HG03432 (cell line): ENCODE measurements around the gene TEX50.
A peak's percentile ranks its signal among the peaks of the same experiment; 100 is the strongest.
"Not testable (repeated sequence)": the region's sequence is repeated elsewhere in the genome, so short reads cannot be mapped to it uniquely, and the experiment has no call there.

Experiments used
- ATAC-seq: cut with Tn5 transposase; IDR thresholded peaks from one replicate; pipeline ENCODE4 v1.9.1; 2021; ENCODE audit warnings: mild to moderate bottlenecking, moderate library complexity; ENCODE audit not compliant: unreplicated experiment

TEX50 gene

DNA sequence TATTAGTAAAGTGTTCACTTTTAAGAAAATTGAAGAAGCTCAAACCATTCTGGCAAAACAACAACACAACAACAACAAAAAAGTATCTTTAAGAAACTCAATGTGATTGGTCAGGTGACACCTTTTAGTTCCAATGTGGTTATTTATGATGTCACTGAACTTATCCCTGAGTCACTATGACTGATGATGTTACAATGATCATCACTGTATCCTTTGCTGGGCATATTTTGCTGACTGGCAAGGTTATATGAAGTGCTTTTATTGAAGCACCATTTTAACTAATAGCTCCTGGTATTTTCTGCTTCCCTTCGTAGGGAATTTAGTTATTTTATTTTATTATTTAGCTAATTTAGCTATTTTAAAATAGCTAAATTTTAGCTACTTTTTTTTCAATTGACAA lies at the start of gene TEX50:
TSS of gene TEX50 (plus strand) at position 223 of the 400 bp plus-strand sequence. CDS start 184 bp downstream, outside the sequence.
- no peak for ATAC-seq

- no peak for ATAC-seq
These were observed 44.6 kb upstream of the TEX50 start for GRCh38 chr1:173590557-173590956.

- not testable (repeated sequence) for ATAC-seq
These were observed 44.0 kb upstream of the TEX50 start for GRCh38 chr1:173591138-173591537.

DNA sequence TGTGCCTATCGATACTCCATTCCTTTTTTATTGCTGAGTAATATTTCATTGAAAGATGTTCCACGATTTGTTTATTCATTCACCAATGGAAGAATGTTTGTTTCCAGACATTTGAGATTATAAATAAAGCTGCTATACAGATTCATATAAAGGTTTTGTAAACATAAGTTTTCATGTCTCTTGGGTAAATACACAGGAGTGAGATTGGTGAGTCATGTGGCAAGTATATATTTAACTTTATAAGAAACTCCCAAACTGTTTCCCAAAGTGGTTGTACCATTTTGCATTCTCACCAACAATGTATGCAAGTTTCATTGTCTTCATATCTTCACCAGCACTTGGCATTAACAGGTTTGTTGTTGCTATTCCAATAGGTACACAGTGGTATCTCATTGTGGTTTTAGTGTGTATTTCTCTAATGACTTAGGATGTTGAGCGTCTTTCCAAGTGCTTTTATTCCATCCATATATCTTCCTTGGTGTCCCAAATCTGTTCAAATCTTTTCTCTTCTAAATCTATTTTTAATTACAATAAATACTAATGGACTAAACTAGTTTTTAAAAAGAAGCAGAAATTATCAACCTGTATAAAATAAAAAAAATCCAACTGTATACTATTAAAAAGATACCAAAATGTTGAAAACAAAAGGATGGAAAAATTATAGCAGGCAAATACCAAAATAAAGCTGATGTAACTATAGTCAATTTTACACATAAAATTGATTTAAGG lies 38.9 kb upstream of the TEX50 start:
- no peak for ATAC-seq

- peak; percentile 60 for ATAC-seq
These were observed 33.5 kb upstream of the TEX50 start for GRCh38 chr1:173601588-173601987.

- no peak for ATAC-seq
These were observed 32.0 kb upstream of the TEX50 start, which contains the start of gene SLC9C2 for GRCh38 chr1:173603056-173603591. Gene SLC9C2, minus strand, starts transcription at chr1:173603072. Its CDS starts 1,296 bp downstream, at chr1:173601776.

GRCh38 chr1:173608503-173609216 lies 26.5 kb upstream of the TEX50 start:
- no peak for ATAC-seq

- ATAC-seq, result not testable (repeated sequence)
These were observed 22.1 kb upstream of the TEX50 start for GRCh38 chr1:173613086-173613485.

GRCh38 chr1:173616859-173617258 lies 18.3 kb upstream of the TEX50 start:
- no peak for ATAC-seq

DNA sequence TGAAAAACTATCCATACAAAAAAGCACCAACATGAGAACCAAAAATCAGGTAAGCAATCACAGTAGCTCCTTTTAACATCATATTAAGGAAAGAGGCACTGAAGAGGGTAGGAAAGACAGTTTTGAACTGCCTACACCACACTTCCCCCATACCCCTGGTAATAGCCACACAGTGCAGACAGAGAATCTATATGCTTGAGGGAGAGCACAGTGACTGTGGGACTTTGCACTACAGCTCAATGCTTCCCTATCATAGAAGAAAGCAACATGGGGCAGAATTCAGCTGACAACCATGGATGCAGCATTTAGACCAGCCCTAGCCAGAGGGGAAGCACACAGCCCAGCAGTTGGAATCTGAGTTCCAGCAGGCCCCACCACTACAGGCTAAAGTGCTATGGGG lies 7.9 kb upstream of the TEX50 start:
- no peak for ATAC-seq

DNA sequence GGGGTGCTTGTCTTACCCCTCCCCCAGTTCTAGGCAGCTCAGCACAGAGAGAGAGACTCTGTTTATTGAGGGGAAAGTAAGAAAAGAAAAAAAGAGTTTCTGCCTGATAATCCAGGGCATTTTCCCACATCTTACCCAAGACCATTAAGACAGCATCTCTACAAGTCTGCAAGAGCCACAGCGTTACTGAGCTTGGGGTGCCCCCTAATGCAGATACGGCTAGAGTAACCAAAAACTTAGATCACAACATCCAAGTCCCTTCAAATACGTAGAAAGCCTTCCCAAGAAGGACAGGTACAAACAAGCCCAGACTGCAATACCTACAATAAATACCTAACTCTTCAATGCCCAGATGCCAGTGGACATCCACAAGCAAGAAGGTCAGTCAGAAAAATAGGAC lies 6.2 kb upstream of the TEX50 start:
- ATAC-seq, result no peak

DNA sequence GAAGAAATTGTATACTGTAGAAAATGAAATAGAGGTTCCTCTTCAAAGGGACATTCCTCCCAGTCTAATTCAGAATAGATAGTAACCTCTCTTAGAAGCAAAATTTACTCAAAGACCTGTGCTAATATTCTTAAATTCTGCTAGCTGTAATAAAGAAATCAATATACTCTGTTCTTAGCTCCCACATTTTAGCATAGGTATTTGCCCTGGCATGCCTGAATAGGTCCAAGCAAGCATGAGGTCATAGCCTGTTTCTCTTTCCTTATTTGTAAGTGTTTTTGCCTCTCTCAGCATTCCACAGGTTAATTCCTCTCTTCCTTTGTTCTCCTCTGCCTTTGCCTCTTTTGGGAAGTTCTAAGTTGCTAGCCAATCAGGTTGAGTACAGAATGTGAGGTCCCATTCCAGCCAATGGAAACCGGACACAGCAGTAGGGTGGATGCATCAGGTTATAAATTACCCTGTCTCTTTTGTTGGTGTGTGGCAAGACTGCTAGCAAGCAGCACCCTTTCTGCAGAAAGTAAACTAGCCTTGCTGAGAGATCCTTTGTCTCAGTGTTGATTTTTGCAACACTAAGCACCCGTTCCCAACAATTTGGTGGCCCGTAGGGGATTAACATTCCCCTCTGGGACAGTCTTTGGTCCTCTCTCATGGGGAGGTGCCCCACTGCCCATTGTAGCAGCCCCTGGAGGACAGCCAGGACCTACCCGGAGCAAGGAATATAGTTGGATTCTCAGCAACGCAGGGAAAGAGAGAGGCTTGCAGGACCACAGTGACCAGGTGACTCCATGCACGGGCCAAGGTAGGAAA lies 2.3 kb downstream of the TEX50 start:
- ATAC-seq, result not testable (repeated sequence)

GRCh38 chr1:173638043-173639021 lies 3.2 kb downstream of the TEX50 start:
- ATAC-seq, result no peak

- no peak for ATAC-seq
These were observed 4.0 kb downstream of the TEX50 start for GRCh38 chr1:173639102-173639501.

GRCh38 chr1:173642450-173643139 lies 7.5 kb downstream of the TEX50 start:
- not testable (repeated sequence) for ATAC-seq

GRCh38 chr1:173646656-173647055 lies 11.5 kb downstream of the TEX50 start:
- ATAC-seq, result no peak

DNA sequence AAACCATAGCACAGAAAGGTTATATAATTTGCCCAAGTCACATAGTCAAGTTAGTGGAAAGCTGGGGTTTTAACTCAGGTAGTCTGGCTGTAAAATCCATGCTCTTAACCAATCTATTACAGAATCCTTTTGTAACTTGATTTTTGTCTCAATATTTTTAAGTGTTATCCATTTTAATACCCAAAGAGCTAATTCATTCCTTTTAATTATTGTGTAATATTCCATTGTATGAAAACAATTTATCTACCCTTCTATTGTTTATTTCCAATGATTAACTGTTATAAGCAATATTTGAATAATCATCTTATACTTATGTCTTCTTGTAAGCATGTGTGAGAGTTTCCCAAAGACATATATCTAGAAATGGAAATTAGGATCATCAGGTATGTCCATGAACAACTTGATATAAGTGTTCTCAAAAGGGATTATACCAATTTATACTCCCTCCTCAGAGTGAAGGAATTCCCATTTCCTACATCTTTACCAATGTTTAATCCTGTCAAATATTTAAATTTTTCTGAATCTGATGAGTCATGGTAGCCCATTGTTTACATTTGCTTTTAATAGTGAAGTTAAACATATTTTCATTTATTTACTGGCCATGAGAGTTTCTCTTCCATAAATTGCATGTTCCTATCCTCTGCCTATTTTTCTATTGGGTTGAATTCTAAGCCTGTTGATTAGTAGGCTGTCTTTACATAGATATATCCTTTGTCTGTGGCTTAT lies 13.9 kb downstream of the TEX50 start:
- ATAC-seq, result no peak

DNA sequence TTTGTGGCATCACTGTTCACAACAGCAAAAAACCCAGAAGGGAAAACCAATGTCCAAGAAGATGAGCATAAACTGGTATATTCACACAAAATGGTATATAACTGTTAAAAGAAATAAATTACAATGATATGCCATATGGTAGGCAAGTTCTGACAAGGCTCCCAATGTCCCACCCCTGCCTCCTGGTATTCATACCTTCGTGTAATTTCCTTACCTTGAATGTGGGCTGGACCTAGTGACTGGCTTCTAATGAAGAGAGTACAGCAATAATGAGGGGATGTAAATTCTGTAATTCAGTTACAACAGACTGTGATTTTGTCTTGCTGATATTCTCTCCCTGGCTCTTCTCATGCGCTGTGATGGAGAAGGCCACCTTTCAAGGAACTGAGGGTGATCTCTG lies 25.2 kb downstream of the TEX50 start:
- no peak for ATAC-seq

- no peak for ATAC-seq
These were observed 26.1 kb downstream of the TEX50 start for GRCh38 chr1:173661271-173661670.
